Measurements from ENCODE around the gene KIF4B.

GRCh38 chr5:155053501-155053900, 39.9 kb downstream of the KIF4B start:
- no peak for TF ChIP-seq POLR2AphosphoS5 (IDR thresholded peaks at IDR 0.05)
- TF ChIP-seq POLR2A (IDR thresholded peaks at IDR 0.05) = no peak
- no peak for TF ChIP-seq CTCF (IDR thresholded peaks at IDR 0.05 in 8 of 11, conservative IDR thresholded peaks at IDR 0.05 in 3 of 11)

Data from spleen (tissue), 7 donors.